IMR-90 (cell line): Measurements from ENCODE around the gene NPNT. TPM values are rescaled to one million over a fixed set of nuclear protein-coding genes. Genes with fewer than 3 reads are reported as not detected.

Source experiments
- ATAC-seq: fragments of 200-7000 bp; cut with Tn5 transposase; 2 replicates; pipeline ENCODE4 v1.9.1; 2020; ENCODE audit warnings: low read depth, mild to moderate bottlenecking, moderate library complexity
- BruUV-seq: library from RNA; stranded (reverse); fragments of 400-500 nt; replicated peaks from 2 replicates; lab custom pipeline; 2021; lab: Mats Ljungman, UMichigan
- CTCF ChIA-PET: fragments of 300-600 bp; formaldehyde crosslinking; extraction: SDS; loops from one replicate; lab custom pipeline; 2021; ENCODE audit warnings: antibody characterized with exemption; lab: Yijun Ruan, JAX
- POLR2A ChIA-PET: fragments of 300-600 bp; sonication (Branson Sonifier 250); formaldehyde crosslinking; loops from one replicate; lab custom pipeline; 2022; ENCODE audit warnings: antibody characterized with exemption; ENCODE audit not compliant: unreplicated experiment; lab: Charles Lee
- DNase-seq: peaks from one replicate; pipeline ENCODE4 v3.0.0; 2013
- H2AFZ ChIP-seq: replicated peaks from 2 replicates; pipeline ENCODE3; 2013; ENCODE audit warnings: low read length, mild to moderate bottlenecking; ENCODE audit not compliant: poor library complexity
- H2AK5ac ChIP-seq: 2 replicates; pipeline ENCODE4 v1.6.1; 2013; ENCODE audit warnings: low read depth, low read length, inconsistent platforms
- H2AK9ac ChIP-seq: replicated peaks from 2 replicates; pipeline ENCODE3; 2013; ENCODE audit warnings: mild to moderate bottlenecking, low read depth, low read length, moderate library complexity; ENCODE audit not compliant: poor library complexity
- H2BK120ac ChIP-seq: 2 replicates; pipeline ENCODE4 v1.6.1; 2013; ENCODE audit warnings: low read depth, low read length, inconsistent platforms
- H2BK15ac ChIP-seq: 3 replicates; pipeline ENCODE4 v1.6.1; 2013; ENCODE audit warnings: low read depth, low read length, inconsistent platforms
- H2BK20ac ChIP-seq: 2 replicates; pipeline ENCODE4 v1.6.1; 2013; ENCODE audit warnings: low read depth, mild to moderate bottlenecking, inconsistent platforms, low read length, moderate library complexity
- H2BK5ac ChIP-seq: 2 replicates; pipeline ENCODE4 v1.6.1; 2013; ENCODE audit warnings: mild to moderate bottlenecking, low read depth, low read length, inconsistent platforms; ENCODE audit not compliant: poor library complexity, severe bottlenecking
- H3K14ac ChIP-seq: replicated peaks from 2 replicates; pipeline ENCODE4 v1.6.1; 2013; ENCODE audit warnings: low read depth, low read length, inconsistent platforms
- H3K18ac ChIP-seq: 2 replicates; pipeline ENCODE4 v1.6.1; 2013; ENCODE audit warnings: low read depth, low read length, control low read depth
- H3K23ac ChIP-seq: 2 replicates; pipeline ENCODE4 v1.6.1; 2013; ENCODE audit warnings: low read depth, low read length, inconsistent platforms
- H3K27ac ChIP-seq: 2 replicates; pipeline ENCODE4 v1.5.1; 2013; ENCODE audit warnings: mild to moderate bottlenecking, control low read depth, low read length; ENCODE audit not compliant: insufficient read depth
- H3K27me3 ChIP-seq: 2 replicates; pipeline ENCODE4 v1.6.1; 2013; ENCODE audit warnings: low read length; ENCODE audit not compliant: control insufficient read depth, insufficient read depth
- H3K36me3 ChIP-seq: 2 replicates; pipeline ENCODE4 v1.6.1; 2013; ENCODE audit warnings: low read length, mixed read lengths; ENCODE audit not compliant: control insufficient read depth, insufficient read depth
- H3K4ac ChIP-seq: 2 replicates; pipeline ENCODE4 v1.6.1; 2013; ENCODE audit warnings: low read depth, low read length, inconsistent platforms
- H3K4me1 ChIP-seq: 2 replicates; pipeline ENCODE4 v1.6.1; 2013; ENCODE audit warnings: low read length, mixed read lengths; ENCODE audit not compliant: control insufficient read depth, insufficient read depth
- H3K4me2 ChIP-seq: 2 replicates; pipeline ENCODE4 v1.6.1; 2013; ENCODE audit warnings: low read depth, mild to moderate bottlenecking, control low read depth, low read length, moderate library complexity
- H3K4me3 ChIP-seq: 2 replicates; pipeline ENCODE4 v1.5.1; 2013; ENCODE audit warnings: low read depth, mild to moderate bottlenecking, control low read depth, low read length, moderate library complexity; ENCODE audit not compliant: insufficient read depth
- H3K56ac ChIP-seq: 2 replicates; pipeline ENCODE4 v1.6.1; 2013; ENCODE audit warnings: low read length, inconsistent platforms; ENCODE audit not compliant: insufficient read depth; ENCODE audit errors: extremely low read depth
- H3K79me1 ChIP-seq, 2 experiments: 2 replicates each; pipeline ENCODE4 v1.6.1; 2013; ENCODE audit warnings: low read length in 2 of 2, inconsistent platforms in 1 of 2, low read depth in 1 of 2
- H3K9ac ChIP-seq: 2 replicates; pipeline ENCODE4 v1.6.1; 2013; ENCODE audit warnings: low read depth, low read length, control low read depth
- H3K9me1 ChIP-seq: 2 replicates; pipeline ENCODE4 v1.6.1; 2013; ENCODE audit warnings: low read length, inconsistent platforms; ENCODE audit not compliant: insufficient read depth
- H3K9me3 ChIP-seq: 2 replicates; pipeline ENCODE4 v1.6.1; 2013; ENCODE audit warnings: low read length; ENCODE audit not compliant: control insufficient read depth, insufficient read depth
- H4K20me1 ChIP-seq: 2 replicates; pipeline ENCODE4 v1.6.1; 2013; ENCODE audit warnings: low read length, inconsistent platforms; ENCODE audit not compliant: insufficient read depth
- H4K5ac ChIP-seq: 2 replicates; pipeline ENCODE4 v1.6.1; 2013; ENCODE audit warnings: mild to moderate bottlenecking, low read depth, low read length, control low read depth
- H4K8ac ChIP-seq, 2 experiments: 2 replicates each; pipeline ENCODE4 v1.6.1; 2013; ENCODE audit warnings: low read depth in 2 of 2, low read length in 2 of 2, control low read depth in 1 of 2, inconsistent platforms in 1 of 2
- H4K91ac ChIP-seq: 2 replicates; pipeline ENCODE4 v1.6.1; 2013; ENCODE audit warnings: low read depth, low read length, inconsistent platforms; ENCODE audit not compliant: insufficient read depth
- BHLHE40 ChIP-seq: fragments of 150-350 bp; IDR thresholded peaks from 2 replicates; pipeline ENCODE4 v1.6.1; 2016; ENCODE audit warnings: mild to moderate bottlenecking, low read depth, low read length
- CEBPB ChIP-seq: IDR thresholded peaks from 2 replicates; pipeline ENCODE4 v1.6.1; 2012; ENCODE audit warnings: low read depth, low read length, improper control_type of control experiment
- CHD1 ChIP-seq: IDR thresholded peaks from 2 replicates; pipeline ENCODE4 v1.6.1; 2012; ENCODE audit warnings: low read depth, low read length, improper control_type of control experiment
- FOS ChIP-seq: fragments of 150-350 bp; IDR thresholded peaks from 2 replicates; pipeline ENCODE4 v1.6.1; 2016; ENCODE audit warnings: low read depth, low read length
- MAFK ChIP-seq: IDR thresholded peaks from 2 replicates; pipeline ENCODE4 v1.6.1; 2012; ENCODE audit warnings: low read depth, low read length, improper control_type of control experiment
- MAZ ChIP-seq: IDR thresholded peaks from 2 replicates; pipeline ENCODE4 v1.6.1; 2012; ENCODE audit warnings: low read depth, mild to moderate bottlenecking, low read length, improper control_type of control experiment, moderate library complexity, borderline replicate concordance
- MXI1 ChIP-seq: IDR thresholded peaks from 2 replicates; pipeline ENCODE4 v1.6.1; 2012; ENCODE audit warnings: low read depth, mild to moderate bottlenecking, low read length, moderate library complexity, borderline replicate concordance
- NFE2L2 ChIP-seq: fragments of 150-350 bp; IDR thresholded peaks from 2 replicates; pipeline ENCODE4 v1.6.1; 2016; ENCODE audit warnings: low read depth, mild to moderate bottlenecking, low read length
- POLR2A ChIP-seq: IDR thresholded peaks from 2 replicates; pipeline ENCODE4 v1.6.1; 2012; ENCODE audit warnings: mild to moderate bottlenecking, low read depth, low read length
- RAD21 ChIP-seq: IDR thresholded peaks from 2 replicates; pipeline ENCODE4 v1.6.1; 2012; ENCODE audit warnings: low read length, improper control_type of control experiment
- RCOR1 ChIP-seq: IDR thresholded peaks from 2 replicates; pipeline ENCODE4 v1.6.1; 2012; ENCODE audit warnings: mild to moderate bottlenecking, low read length, improper control_type of control experiment; ENCODE audit not compliant: insufficient replicate concordance
- RFX5 ChIP-seq: IDR thresholded peaks from 2 replicates; pipeline ENCODE4 v1.8.0; 2012; ENCODE audit warnings: low read depth, mild to moderate bottlenecking, low read length, moderate library complexity
- SMC3 ChIP-seq: fragments of 150-350 bp; IDR thresholded peaks from 2 replicates; pipeline ENCODE4 v1.6.1; 2016; ENCODE audit warnings: low read depth, mild to moderate bottlenecking, antibody characterized with exemption, low read length, moderate library complexity
- WGBS, 2 experiments: methylation state at CpG; one replicate each; pipeline versions ENCODE4 v1.1.5 to v1.1.7; 2013; ENCODE audit warnings: missing lambda C conversion rate in 2 of 2; ENCODE audit not compliant: insufficient read length in 1 of 2; ENCODE audit errors: extremely low coverage in 2 of 2; 5-methylcytosine and 5-hydroxymethylcytosine counted together
- dilution Hi-C: fragments of 300-500 bp; cut with HindIII; formaldehyde crosslinking; loops from one replicate; pipeline ENCODE4 v1.14.3; 2018; ENCODE audit warnings: low sequenced_read_pairs; ENCODE audit not compliant: unreplicated experiment
- in situ Hi-C: fragments of 300-500 bp; cut with MboI; formaldehyde crosslinking; loops from 3 replicates; pipeline ENCODE4 v1.14.3; 2019; ENCODE audit warnings: low sequenced_read_pairs, inconsistent platforms, mixed read lengths
- intact Hi-C: fragments of 100-400 bp; cut with micrococcal nuclease; formaldehyde crosslinking; loops from 2 replicates; pipeline ENCODE4 v1.10.0; 2022
- polyA plus RNA-seq, 3 experiments: library from polyadenylated mRNA; depleted of rRNA; stranded (reverse); fragments of >200 nt; gene quantifications; 2 replicates each; pipeline ENCODE4 v1.2.3, GENCODE V29; 2012; ENCODE audit warnings: low replicate concordance in 1 of 3
- total RNA-seq: library from RNA; depleted of rRNA; stranded (reverse); fragments of >200 nt; gene quantifications from 2 replicates; pipeline ENCODE4 v1.2.3, GENCODE V29; 2012
- TF ChIP-seq, protein P1 (sequence below): fragments of 150-350 bp; IDR thresholded peaks from 2 replicates; pipeline ENCODE4 v1.6.1; 2017; ENCODE audit warnings: mild to moderate bottlenecking, antibody characterized with exemption, low read length, low read depth
- TF ChIP-seq, protein P2 (sequence below): fragments of 150-350 bp; IDR thresholded peaks from 2 replicates; pipeline ENCODE4 v1.6.1; 2016; ENCODE audit warnings: low read depth, mild to moderate bottlenecking, low read length, moderate library complexity, borderline replicate concordance
- TF ChIP-seq, protein P3 (sequence below): conservative IDR thresholded peaks from 2 replicates; pipeline ENCODE4 v1.5.1; 2012; ENCODE audit warnings: mild to moderate bottlenecking, low read depth, low read length, improper control_type of control experiment

NPNT gene
- total and polyA plus RNA-seq, 2 of the 4 experiments (the other 2 are of a cell fraction), result not detected

DNA sequence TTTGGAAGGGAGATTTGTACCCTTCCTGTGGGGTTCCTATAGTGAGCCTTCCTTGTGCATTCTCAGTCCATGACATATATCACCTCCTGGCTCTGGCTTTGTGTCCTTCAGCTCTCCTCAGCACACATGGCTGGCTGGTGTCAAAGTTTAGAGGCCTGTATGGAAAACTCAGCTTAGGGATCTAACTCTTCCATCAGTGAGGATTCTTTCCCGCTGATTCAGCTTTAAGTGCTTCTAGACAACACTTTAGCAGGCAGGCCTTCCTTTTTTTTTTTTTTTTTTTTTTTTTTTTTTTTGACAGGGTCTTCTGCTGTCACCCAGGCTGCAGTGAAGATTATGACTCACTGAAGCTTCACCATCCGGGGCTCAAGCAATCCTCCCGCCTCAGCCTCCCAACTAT lies 84.2 kb downstream of the NPNT start:
- Histone ChIP-seq H2AK9ac (no peak overlapping the region), H3K18ac (no peak overlapping the region), H3K4me1 (no peaks in the 10 kb centered on the region), H3K4me2 (no peak overlapping the region), H4K20me1 (no peaks in the 10 kb centered on the region), H3K23ac (no peak overlapping the region), H2BK15ac (no peak overlapping the region), H3K9me1 (no peaks in the 10 kb centered on the region), H2BK20ac (no peak overlapping the region), H2BK5ac (no peak overlapping the region), H2BK120ac (no peak overlapping the region), H3K36me3 (no peaks in the 10 kb centered on the region), H3K14ac (no peak overlapping the region), H3K56ac (no peak overlapping the region), H3K27me3 (no peaks in the 10 kb centered on the region), H3K9me3 (no peaks in the 10 kb centered on the region), H4K91ac (no peak overlapping the region), H3K4me3 (no peak overlapping the region), H3K9ac (no peak overlapping the region), H3K79me1 (no peaks in the 10 kb centered on the region), H2AK5ac (no peak overlapping the region), H4K8ac (no peak overlapping the region), H2AFZ (no peak overlapping the region), H4K5ac (no peak overlapping the region), H3K4ac (no peak overlapping the region), H3K27ac (no peak overlapping the region)
- in situ Hi-C loops, result no loop called here
- no TSS peak for BruUV-seq
- DNase-seq, result no peak
- TF ChIP-seq, protein P1, sequence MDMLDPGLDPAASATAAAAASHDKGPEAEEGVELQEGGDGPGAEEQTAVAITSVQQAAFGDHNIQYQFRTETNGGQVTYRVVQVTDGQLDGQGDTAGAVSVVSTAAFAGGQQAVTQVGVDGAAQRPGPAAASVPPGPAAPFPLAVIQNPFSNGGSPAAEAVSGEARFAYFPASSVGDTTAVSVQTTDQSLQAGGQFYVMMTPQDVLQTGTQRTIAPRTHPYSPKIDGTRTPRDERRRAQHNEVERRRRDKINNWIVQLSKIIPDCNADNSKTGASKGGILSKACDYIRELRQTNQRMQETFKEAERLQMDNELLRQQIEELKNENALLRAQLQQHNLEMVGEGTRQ, result no peak
- no peak for TF ChIP-seq SMC3
- no peak for TF ChIP-seq MAZ
- no peak for TF ChIP-seq BHLHE40
- TF ChIP-seq, protein P2, sequence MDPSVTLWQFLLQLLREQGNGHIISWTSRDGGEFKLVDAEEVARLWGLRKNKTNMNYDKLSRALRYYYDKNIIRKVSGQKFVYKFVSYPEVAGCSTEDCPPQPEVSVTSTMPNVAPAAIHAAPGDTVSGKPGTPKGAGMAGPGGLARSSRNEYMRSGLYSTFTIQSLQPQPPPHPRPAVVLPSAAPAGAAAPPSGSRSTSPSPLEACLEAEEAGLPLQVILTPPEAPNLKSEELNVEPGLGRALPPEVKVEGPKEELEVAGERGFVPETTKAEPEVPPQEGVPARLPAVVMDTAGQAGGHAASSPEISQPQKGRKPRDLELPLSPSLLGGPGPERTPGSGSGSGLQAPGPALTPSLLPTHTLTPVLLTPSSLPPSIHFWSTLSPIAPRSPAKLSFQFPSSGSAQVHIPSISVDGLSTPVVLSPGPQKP, result no peak
- TF ChIP-seq, protein P3, sequence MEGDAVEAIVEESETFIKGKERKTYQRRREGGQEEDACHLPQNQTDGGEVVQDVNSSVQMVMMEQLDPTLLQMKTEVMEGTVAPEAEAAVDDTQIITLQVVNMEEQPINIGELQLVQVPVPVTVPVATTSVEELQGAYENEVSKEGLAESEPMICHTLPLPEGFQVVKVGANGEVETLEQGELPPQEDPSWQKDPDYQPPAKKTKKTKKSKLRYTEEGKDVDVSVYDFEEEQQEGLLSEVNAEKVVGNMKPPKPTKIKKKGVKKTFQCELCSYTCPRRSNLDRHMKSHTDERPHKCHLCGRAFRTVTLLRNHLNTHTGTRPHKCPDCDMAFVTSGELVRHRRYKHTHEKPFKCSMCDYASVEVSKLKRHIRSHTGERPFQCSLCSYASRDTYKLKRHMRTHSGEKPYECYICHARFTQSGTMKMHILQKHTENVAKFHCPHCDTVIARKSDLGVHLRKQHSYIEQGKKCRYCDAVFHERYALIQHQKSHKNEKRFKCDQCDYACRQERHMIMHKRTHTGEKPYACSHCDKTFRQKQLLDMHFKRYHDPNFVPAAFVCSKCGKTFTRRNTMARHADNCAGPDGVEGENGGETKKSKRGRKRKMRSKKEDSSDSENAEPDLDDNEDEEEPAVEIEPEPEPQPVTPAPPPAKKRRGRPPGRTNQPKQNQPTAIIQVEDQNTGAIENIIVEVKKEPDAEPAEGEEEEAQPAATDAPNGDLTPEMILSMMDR, result no peak
- TF ChIP-seq CEBPB, result no peak
- TF ChIP-seq POLR2A, result no peak
- no peak for TF ChIP-seq RAD21
- no peak for TF ChIP-seq FOS
- TF ChIP-seq RCOR1, result no peak
- no peak for TF ChIP-seq RFX5
- TF ChIP-seq MXI1, result no peak
- TF ChIP-seq NFE2L2, result no peak
- no peak for TF ChIP-seq CHD1
- TF ChIP-seq MAFK, result no peak
- POLR2A ChIA-PET, result no interaction called here
- no CpG with 5 or more reads among the region's 3 CpGs for WGBS, 2 experiments
- intact Hi-C loops, result no loop called here
- no peak for ATAC-seq
- dilution Hi-C loops, result no loop called here
- CTCF ChIA-PET, result interaction anchor here (0.7 kb wide), 1 partner anchor 19 kb away, joined by 5 read pairs; no protein-coding TSS in a partner anchor
